ENCODE data around the gene PCED1A. TPM values are rescaled to one million over a fixed set of nuclear protein-coding genes. Genes with fewer than 3 reads are reported as not detected.
A peak's percentile ranks its signal among the peaks of the same experiment; 100 is the strongest.

Gene PCED1A
- total and polyA plus RNA-seq, 2 experiments from 2014 or later, result 45.5 to 78.0 TPM

DNA sequence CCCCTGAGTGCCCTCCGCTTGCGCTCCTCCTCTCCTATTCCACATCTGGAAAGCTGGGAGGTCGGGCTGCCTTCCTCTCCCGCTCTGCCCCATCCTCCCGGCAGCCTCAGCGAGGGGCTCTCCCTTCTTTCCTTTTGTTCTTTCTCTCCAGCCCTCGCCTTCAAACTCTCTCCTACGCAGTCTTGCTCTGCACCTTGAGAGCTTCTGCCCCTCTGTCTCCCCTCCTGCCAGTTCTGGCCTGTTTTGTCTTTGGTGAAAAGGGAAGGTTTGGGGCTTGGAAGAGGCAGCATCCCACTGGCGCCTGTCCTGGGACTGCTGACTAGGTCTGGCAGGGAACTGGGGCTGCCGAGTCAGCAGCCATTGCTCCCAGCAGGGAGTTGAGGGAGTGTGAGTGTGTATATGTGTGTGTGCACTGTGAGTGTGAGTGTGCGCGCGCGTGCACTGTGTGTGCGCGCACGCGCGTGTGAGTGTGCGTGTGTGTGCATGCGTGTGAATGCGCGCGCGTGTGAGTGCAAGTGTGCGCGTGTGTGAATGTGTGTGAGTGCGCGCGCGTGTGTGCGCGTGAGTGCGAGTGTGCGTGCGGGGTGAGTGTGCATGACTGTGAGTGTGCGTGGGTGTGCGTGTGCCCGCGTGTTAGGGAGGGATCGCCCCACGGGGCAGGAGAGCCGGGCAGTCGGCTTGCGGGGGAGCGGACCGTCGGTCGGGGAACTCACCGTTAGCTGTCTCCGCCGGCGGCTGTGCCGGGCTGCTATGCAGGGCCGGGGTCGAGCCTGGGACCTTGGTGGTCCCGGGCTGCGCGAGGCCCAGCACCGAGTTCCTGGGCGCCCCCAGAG lies 40.6 kb downstream of the PCED1A start:
- H3K27ac ChIP-seq, result no peak overlapping the region
- H3K4me3 ChIP-seq, result peak overlapping the region; percentile 77
- peaks cover 6% of the 10 kb centered on the region for H3K36me3 ChIP-seq
- DNase-seq (ENCODE audit: low read depth in 1 of 2, low spot score in 1 of 2), result peak; percentile 22 to 48
- no peak for TF ChIP-seq CTCF (IDR thresholded peaks at IDR 0.05; ENCODE audit: low read depth, low read length)
- H3K9me3 ChIP-seq (ENCODE audit: low read depth), result no peaks in the 10 kb centered on the region
- H3K27me3 ChIP-seq, result peaks cover 43% of the 10 kb centered on the region
- peaks cover 3% of the 10 kb centered on the region for H3K4me1 ChIP-seq (ENCODE audit: low read depth)

DNA sequence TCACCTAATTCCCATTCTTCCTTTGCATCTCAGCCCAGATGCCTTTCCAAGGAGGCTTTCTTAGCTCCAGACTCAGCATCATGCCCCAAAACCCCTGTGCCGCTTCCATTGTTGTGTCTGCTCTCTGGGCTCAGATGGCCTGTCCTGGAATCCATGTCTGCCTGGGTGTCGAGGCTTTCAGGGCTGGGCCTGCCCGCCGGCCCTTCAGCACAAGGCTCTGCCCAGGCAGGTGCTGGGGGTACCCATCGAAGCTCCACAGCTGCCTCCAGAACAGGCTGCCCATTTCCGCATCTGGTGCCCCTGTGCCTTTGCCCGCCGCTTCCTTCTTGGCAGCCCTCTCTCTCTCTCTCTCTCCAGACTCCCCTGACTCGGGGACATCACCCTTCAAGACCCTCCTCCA lies 41.2 kb downstream of the PCED1A start:
- H3K4me3 ChIP-seq, result peak overlapping the region; percentile 77
- no peaks in the 10 kb centered on the region for H3K9me3 ChIP-seq (ENCODE audit: low read depth)
- no peak overlapping the region for H3K27ac ChIP-seq
- DNase-seq (ENCODE audit: low read depth in 1 of 2, low spot score in 1 of 2), result no peak
- H3K36me3 ChIP-seq, result peaks cover 6% of the 10 kb centered on the region
- peaks cover 37% of the 10 kb centered on the region for H3K27me3 ChIP-seq
- H3K4me1 ChIP-seq (ENCODE audit: low read depth), result peaks cover 3% of the 10 kb centered on the region
- TF ChIP-seq CTCF (IDR thresholded peaks at IDR 0.05; ENCODE audit: low read depth, low read length), result no peak

- no peaks in the 10 kb centered on the region for H3K9me3 ChIP-seq (ENCODE audit: low read depth)
- no peak overlapping the region for H3K4me3 ChIP-seq
- H3K4me1 ChIP-seq (ENCODE audit: low read depth), result peaks cover 3% of the 10 kb centered on the region
- peak in 1 of 2 donors; percentile 27 for DNase-seq (ENCODE audit: low read depth in 1 of 2, low spot score in 1 of 2)
- peaks cover 6% of the 10 kb centered on the region for H3K36me3 ChIP-seq
- no peak for TF ChIP-seq CTCF (IDR thresholded peaks at IDR 0.05; ENCODE audit: low read depth, low read length)
- no peak overlapping the region for H3K27ac ChIP-seq
- peaks cover 32% of the 10 kb centered on the region for H3K27me3 ChIP-seq
Measured at GRCh38 chr20:2798814-2799213, 41.6 kb downstream of the PCED1A start.

- TF ChIP-seq CTCF (IDR thresholded peaks at IDR 0.05; ENCODE audit: low read depth, low read length), result no peak
- H3K27ac ChIP-seq, result no peak overlapping the region
- no peaks in the 10 kb centered on the region for H3K9me3 ChIP-seq (ENCODE audit: low read depth)
- H3K27me3 ChIP-seq, result peaks cover 27% of the 10 kb centered on the region
- peaks cover 3% of the 10 kb centered on the region for H3K4me1 ChIP-seq (ENCODE audit: low read depth)
- no peak overlapping the region for H3K4me3 ChIP-seq
- no peak for DNase-seq (ENCODE audit: low read depth in 1 of 2, low spot score in 1 of 2)
- peaks cover 6% of the 10 kb centered on the region for H3K36me3 ChIP-seq
Measured at GRCh38 chr20:2798095-2798805, 42.2 kb downstream of the PCED1A start.

GRCh38 chr20:2797136-2797983 lies 43.1 kb downstream of the PCED1A start:
- Histone ChIP-seq H3K9me3 (ENCODE audit: low read depth) (no peaks in the 10 kb centered on the region), H3K36me3 (peaks cover 6% of the 10 kb centered on the region), H3K27ac (no peak overlapping the region), H3K4me1 (ENCODE audit: low read depth) (peaks cover 3% of the 10 kb centered on the region), H3K27me3 (peaks cover 18% of the 10 kb centered on the region), H3K4me3 (no peak overlapping the region)
- no peak for DNase-seq (ENCODE audit: low read depth in 1 of 2, low spot score in 1 of 2)
- TF ChIP-seq CTCF (IDR thresholded peaks at IDR 0.05; ENCODE audit: low read depth, low read length), result no peak
